WERI-Rb-1 (cell line): ENCODE results near the gene HLA-F.
A peak's percentile ranks its signal among the peaks of the same experiment; 100 is the strongest.

Experiments used
- DNase-seq: peaks from one replicate; pipeline ENCODE4 v3.0.0-alpha.2; 2020
- H3K27ac ChIP-seq: fragments of 250-450 bp; sonication (Bioruptor Pico); 2 replicates; pipeline ENCODE4 v1.5.1; 2020; ENCODE audit warnings: mild to moderate bottlenecking, moderate library complexity
- H3K27me3 ChIP-seq: fragments of 250-450 bp; sonication (Bioruptor Pico); 2 replicates; pipeline ENCODE4 v1.5.1; 2021; ENCODE audit warnings: mild to moderate bottlenecking, low read depth, moderate library complexity; ENCODE audit not compliant: insufficient read depth, severe bottlenecking
- H3K36me3 ChIP-seq: fragments of 250-450 bp; sonication (Bioruptor Pico); 2 replicates; pipeline ENCODE4 v1.5.1; 2020; ENCODE audit warnings: mild to moderate bottlenecking, moderate library complexity
- H3K4me3 ChIP-seq: 2 replicates; pipeline ENCODE4 v1.5.1; 2011; ENCODE audit warnings: low read depth, mild to moderate bottlenecking, control low read depth, low read length
- H3K9me3 ChIP-seq: fragments of 250-450 bp; sonication (Bioruptor Pico); 2 replicates; pipeline ENCODE4 v1.5.1; 2021; ENCODE audit warnings: mild to moderate bottlenecking, moderate library complexity; ENCODE audit not compliant: severe bottlenecking
- TF ChIP-seq, protein P1 (sequence below): IDR thresholded peaks from 2 replicates; pipeline ENCODE4 v1.5.1; 2011; ENCODE audit warnings: low read depth, mild to moderate bottlenecking, control low read depth, inconsistent platforms, low read length

Gene HLA-F

GRCh38 chr6:29743025-29743424, 19.8 kb downstream of the HLA-F start:
- DNase-seq, result no peak
- H3K4me3 ChIP-seq, result no peak overlapping the region
- peaks cover 2% of the 10 kb centered on the region for H3K9me3 ChIP-seq
- H3K27me3 ChIP-seq, result no peaks in the 10 kb centered on the region
- TF ChIP-seq, protein P1, sequence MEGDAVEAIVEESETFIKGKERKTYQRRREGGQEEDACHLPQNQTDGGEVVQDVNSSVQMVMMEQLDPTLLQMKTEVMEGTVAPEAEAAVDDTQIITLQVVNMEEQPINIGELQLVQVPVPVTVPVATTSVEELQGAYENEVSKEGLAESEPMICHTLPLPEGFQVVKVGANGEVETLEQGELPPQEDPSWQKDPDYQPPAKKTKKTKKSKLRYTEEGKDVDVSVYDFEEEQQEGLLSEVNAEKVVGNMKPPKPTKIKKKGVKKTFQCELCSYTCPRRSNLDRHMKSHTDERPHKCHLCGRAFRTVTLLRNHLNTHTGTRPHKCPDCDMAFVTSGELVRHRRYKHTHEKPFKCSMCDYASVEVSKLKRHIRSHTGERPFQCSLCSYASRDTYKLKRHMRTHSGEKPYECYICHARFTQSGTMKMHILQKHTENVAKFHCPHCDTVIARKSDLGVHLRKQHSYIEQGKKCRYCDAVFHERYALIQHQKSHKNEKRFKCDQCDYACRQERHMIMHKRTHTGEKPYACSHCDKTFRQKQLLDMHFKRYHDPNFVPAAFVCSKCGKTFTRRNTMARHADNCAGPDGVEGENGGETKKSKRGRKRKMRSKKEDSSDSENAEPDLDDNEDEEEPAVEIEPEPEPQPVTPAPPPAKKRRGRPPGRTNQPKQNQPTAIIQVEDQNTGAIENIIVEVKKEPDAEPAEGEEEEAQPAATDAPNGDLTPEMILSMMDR, result no peak
- H3K27ac ChIP-seq, result no peak overlapping the region
- no peaks in the 10 kb centered on the region for H3K36me3 ChIP-seq

DNA sequence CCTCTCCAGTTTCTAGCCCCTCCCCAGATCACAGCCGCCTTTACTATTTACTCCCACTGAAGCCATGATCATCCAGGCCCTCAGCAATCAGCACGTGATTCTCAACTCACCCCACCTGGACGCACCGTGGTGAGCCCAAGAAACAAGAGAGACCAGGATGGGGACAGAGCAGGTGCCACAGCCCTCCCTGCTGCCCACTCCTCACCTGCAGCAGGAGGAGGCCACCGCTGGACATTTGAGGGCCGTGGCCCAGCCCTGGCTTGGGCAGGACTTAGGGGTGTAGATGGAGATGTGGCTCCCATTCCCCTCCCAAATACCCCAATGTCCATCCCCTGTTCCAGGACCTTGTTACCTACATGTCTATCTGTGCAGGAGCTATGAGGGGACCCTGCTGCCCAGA, 20.3 kb downstream of the HLA-F start:
- no peaks in the 10 kb centered on the region for H3K36me3 ChIP-seq
- TF ChIP-seq, protein P1, result no peak
- H3K27ac ChIP-seq, result no peak overlapping the region
- H3K27me3 ChIP-seq, result no peaks in the 10 kb centered on the region
- H3K9me3 ChIP-seq, result peaks cover 2% of the 10 kb centered on the region
- DNase-seq, result peak; percentile 4
- no peak overlapping the region for H3K4me3 ChIP-seq

DNA sequence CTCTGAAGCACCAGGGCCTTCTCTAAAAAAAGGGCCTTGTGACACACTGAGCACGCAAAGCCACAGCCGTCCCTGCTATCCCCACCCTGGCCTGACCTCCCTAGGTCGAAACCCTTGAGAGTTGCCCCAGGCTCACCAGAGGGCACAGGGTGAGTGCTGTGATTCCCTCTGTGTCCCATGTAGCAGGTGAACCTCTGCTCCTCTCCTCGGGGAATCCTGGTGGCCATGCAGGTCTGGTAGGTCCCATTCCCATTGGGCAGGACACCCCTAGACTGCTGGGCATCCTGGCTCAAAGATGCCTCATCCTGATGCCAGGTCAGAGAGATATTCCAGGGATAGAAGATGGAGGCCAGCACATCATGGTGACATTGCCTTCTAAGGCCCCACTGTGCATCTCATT, 20.9 kb downstream of the HLA-F start:
- DNase-seq, result peak; percentile 4
- no peak overlapping the region for H3K27ac ChIP-seq
- H3K9me3 ChIP-seq, result peaks cover 2% of the 10 kb centered on the region
- H3K36me3 ChIP-seq, result no peaks in the 10 kb centered on the region
- no peak overlapping the region for H3K4me3 ChIP-seq
- no peaks in the 10 kb centered on the region for H3K27me3 ChIP-seq
- TF ChIP-seq, protein P1, result no peak

- TF ChIP-seq, protein P1, result no peak
- no peak for DNase-seq
- Histone ChIP-seq H3K4me3 (no peak overlapping the region), H3K36me3 (no peaks in the 10 kb centered on the region), H3K9me3 (peaks cover 2% of the 10 kb centered on the region), H3K27me3 (no peaks in the 10 kb centered on the region), H3K27ac (no peak overlapping the region)
Observed at GRCh38 chr6:29744621-29745020, 21.4 kb downstream of the HLA-F start.

- Histone ChIP-seq H3K4me3 (no peak overlapping the region), H3K36me3 (no peaks in the 10 kb centered on the region), H3K27me3 (no peaks in the 10 kb centered on the region), H3K9me3 (peaks cover 2% of the 10 kb centered on the region), H3K27ac (no peak overlapping the region)
- no peak for DNase-seq
- TF ChIP-seq, protein P1, result no peak
Observed at GRCh38 chr6:29745386-29745785, 22.2 kb downstream of the HLA-F start.

- Histone ChIP-seq H3K4me3 (no peak overlapping the region), H3K27ac (no peak overlapping the region), H3K27me3 (no peaks in the 10 kb centered on the region), H3K9me3 (peaks cover 2% of the 10 kb centered on the region), H3K36me3 (no peaks in the 10 kb centered on the region)
- no peak for DNase-seq
- TF ChIP-seq, protein P1, result no peak
Observed at GRCh38 chr6:29745855-29746449, 22.7 kb downstream of the HLA-F start.
